Panc1 (cell line): ENCODE measurements around the gene EIF2B5.

Experiments used
- SIN3A ChIP-seq: IDR thresholded peaks from 2 replicates; pipeline ENCODE4 v1.6.1; 2012; ENCODE audit warnings: low read depth, mild to moderate bottlenecking, low read length, moderate library complexity, borderline replicate concordance; ENCODE audit not compliant: insufficient read depth
- TF ChIP-seq, protein P1 (sequence below): fragments of 450-650 bp; IDR thresholded peaks from 2 replicates; pipeline ENCODE4 v1.5.1; 2017; ENCODE audit warnings: mild to moderate bottlenecking
- TF ChIP-seq, protein P2 (sequence below), 2 experiments: IDR thresholded peaks; 2 replicates each; pipeline ENCODE4 v1.6.1; 2011 to 2012; ENCODE audit warnings: low read depth in 2 of 2, control low read depth in 1 of 2, low read length in 1 of 2, mild to moderate bottlenecking in 1 of 2, moderate library complexity in 1 of 2; ENCODE audit not compliant: insufficient read depth in 1 of 2

DNA sequence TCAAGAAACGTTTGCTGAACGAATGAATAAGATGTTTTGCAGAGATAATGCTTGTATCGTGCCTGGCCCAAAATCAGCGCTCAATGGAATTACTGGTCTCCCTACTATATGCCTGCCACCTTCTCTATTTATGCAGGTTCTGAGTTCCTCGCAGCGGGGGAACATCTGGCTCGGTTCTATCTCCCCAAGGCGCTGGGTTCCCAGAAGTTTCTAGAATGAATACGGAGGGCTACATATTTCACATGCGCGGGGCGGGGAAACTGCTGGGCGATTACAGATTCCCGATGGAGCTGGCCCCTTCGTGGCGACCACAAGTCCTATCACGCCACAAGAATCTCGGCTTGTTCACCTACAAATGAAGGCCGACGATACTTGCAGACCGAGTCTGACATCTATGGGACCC is 411 bp upstream of the EIF2B5 start:
- TF ChIP-seq, protein P1, sequence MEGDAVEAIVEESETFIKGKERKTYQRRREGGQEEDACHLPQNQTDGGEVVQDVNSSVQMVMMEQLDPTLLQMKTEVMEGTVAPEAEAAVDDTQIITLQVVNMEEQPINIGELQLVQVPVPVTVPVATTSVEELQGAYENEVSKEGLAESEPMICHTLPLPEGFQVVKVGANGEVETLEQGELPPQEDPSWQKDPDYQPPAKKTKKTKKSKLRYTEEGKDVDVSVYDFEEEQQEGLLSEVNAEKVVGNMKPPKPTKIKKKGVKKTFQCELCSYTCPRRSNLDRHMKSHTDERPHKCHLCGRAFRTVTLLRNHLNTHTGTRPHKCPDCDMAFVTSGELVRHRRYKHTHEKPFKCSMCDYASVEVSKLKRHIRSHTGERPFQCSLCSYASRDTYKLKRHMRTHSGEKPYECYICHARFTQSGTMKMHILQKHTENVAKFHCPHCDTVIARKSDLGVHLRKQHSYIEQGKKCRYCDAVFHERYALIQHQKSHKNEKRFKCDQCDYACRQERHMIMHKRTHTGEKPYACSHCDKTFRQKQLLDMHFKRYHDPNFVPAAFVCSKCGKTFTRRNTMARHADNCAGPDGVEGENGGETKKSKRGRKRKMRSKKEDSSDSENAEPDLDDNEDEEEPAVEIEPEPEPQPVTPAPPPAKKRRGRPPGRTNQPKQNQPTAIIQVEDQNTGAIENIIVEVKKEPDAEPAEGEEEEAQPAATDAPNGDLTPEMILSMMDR: no peak
- TF ChIP-seq SIN3A: no peak
- TF ChIP-seq, protein P2, sequence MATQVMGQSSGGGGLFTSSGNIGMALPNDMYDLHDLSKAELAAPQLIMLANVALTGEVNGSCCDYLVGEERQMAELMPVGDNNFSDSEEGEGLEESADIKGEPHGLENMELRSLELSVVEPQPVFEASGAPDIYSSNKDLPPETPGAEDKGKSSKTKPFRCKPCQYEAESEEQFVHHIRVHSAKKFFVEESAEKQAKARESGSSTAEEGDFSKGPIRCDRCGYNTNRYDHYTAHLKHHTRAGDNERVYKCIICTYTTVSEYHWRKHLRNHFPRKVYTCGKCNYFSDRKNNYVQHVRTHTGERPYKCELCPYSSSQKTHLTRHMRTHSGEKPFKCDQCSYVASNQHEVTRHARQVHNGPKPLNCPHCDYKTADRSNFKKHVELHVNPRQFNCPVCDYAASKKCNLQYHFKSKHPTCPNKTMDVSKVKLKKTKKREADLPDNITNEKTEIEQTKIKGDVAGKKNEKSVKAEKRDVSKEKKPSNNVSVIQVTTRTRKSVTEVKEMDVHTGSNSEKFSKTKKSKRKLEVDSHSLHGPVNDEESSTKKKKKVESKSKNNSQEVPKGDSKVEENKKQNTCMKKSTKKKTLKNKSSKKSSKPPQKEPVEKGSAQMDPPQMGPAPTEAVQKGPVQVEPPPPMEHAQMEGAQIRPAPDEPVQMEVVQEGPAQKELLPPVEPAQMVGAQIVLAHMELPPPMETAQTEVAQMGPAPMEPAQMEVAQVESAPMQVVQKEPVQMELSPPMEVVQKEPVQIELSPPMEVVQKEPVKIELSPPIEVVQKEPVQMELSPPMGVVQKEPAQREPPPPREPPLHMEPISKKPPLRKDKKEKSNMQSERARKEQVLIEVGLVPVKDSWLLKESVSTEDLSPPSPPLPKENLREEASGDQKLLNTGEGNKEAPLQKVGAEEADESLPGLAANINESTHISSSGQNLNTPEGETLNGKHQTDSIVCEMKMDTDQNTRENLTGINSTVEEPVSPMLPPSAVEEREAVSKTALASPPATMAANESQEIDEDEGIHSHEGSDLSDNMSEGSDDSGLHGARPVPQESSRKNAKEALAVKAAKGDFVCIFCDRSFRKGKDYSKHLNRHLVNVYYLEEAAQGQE (IDR thresholded peaks at IDR 0.05; ENCODE audit: insufficient read depth in 1 of 2, low read depth in 2 of 2, low read length in 1 of 2): no peak
